ENCODE data around the gene BCKDHB. TPM values are rescaled to one million over a fixed set of nuclear protein-coding genes. Genes with fewer than 3 reads are reported as not detected.
"Not testable (repeated sequence)": the region's sequence is repeated elsewhere in the genome, so short reads cannot be mapped to it uniquely, and the experiment has no call there.

Gene BCKDHB
- total RNA-seq, 2 experiments from 2014 or later = 13.5 to 16.5 TPM

GRCh38 chr6:80226151-80226550 lies 119.7 kb downstream of the BCKDHB start:
- Mint-ChIP-seq H3K27me3 (no peaks in the 10 kb centered on the region), H3K36me3 (ENCODE audit: low read depth) (peaks cover 11% of the 10 kb centered on the region), H3K4me1 (no peaks in the 10 kb centered on the region), H3K27ac (no peak overlapping the region), H3K4me3 (no peak overlapping the region), H3K9me3 (no peaks in the 10 kb centered on the region)
- ChIA-PET CTCF (interaction anchor here (0.6 kb wide), 1 partner anchor 36 kb away, joined by 3 read pairs; no protein-coding TSS in a partner anchor), POLR2A (no interaction called here)
- DNase-seq = no peak

GRCh38 chr6:80226699-80227098 lies 120.2 kb downstream of the BCKDHB start:
- Mint-ChIP-seq H3K36me3 (ENCODE audit: low read depth) (peaks cover 11% of the 10 kb centered on the region), H3K27ac (no peak overlapping the region), H3K4me3 (no peak overlapping the region), H3K9me3 (no peaks in the 10 kb centered on the region), H3K4me1 (no peaks in the 10 kb centered on the region), H3K27me3 (no peaks in the 10 kb centered on the region)
- ChIA-PET POLR2A (no interaction called here), CTCF (interaction anchor here (0.6 to 0.7 kb wide), 2 partner anchors 12 to 37 kb away, joined by 3 read pairs; no protein-coding TSS in a partner anchor)
- no peak for DNase-seq

- POLR2A ChIA-PET = no interaction called here
- Mint-ChIP-seq H3K9me3 (no peaks in the 10 kb centered on the region), H3K27me3 (no peaks in the 10 kb centered on the region), H3K27ac (no peak overlapping the region), H3K36me3 (ENCODE audit: low read depth) (peaks cover 11% of the 10 kb centered on the region), H3K4me3 (no peak overlapping the region), H3K4me1 (no peaks in the 10 kb centered on the region)
- DNase-seq = no peak
- CTCF ChIA-PET = no interaction called here
These were observed 121.2 kb downstream of the BCKDHB start for GRCh38 chr6:80227545-80228105.

- no peak for DNase-seq
- Mint-ChIP-seq H3K36me3 (ENCODE audit: low read depth) (no peaks in the 10 kb centered on the region), H3K27ac (no peak overlapping the region), H3K27me3 (no peaks in the 10 kb centered on the region), H3K4me3 (no peak overlapping the region), H3K9me3 (no peaks in the 10 kb centered on the region), H3K4me1 (no peaks in the 10 kb centered on the region)
- POLR2A ChIA-PET = no interaction called here
- CTCF ChIA-PET = no interaction called here
These were observed 126.8 kb downstream of the BCKDHB start for GRCh38 chr6:80233262-80233661.

- no peaks in the 10 kb centered on the region for H3K9me3 Mint-ChIP-seq
- H3K36me3 Mint-ChIP-seq (ENCODE audit: low read depth) = peaks cover 3% of the 10 kb centered on the region
- CTCF ChIA-PET = no interaction called here
- no peak overlapping the region for H3K27ac Mint-ChIP-seq
- POLR2A ChIA-PET = no interaction called here
- H3K27me3 Mint-ChIP-seq = no peaks in the 10 kb centered on the region
- DNase-seq = no peak
- no peaks in the 10 kb centered on the region for H3K4me1 Mint-ChIP-seq
- H3K4me3 Mint-ChIP-seq = no peak overlapping the region
These were observed 127.5 kb downstream of the BCKDHB start for GRCh38 chr6:80233958-80234357.

- Mint-ChIP-seq H3K9me3 (peaks cover 1% of the 10 kb centered on the region), H3K27ac (no peak overlapping the region), H3K27me3 (no peaks in the 10 kb centered on the region), H3K4me3 (no peak overlapping the region), H3K4me1 (no peaks in the 10 kb centered on the region), H3K36me3 (ENCODE audit: low read depth) (peaks cover 6% of the 10 kb centered on the region)
- ChIA-PET POLR2A (no interaction called here), CTCF (no interaction called here)
- DNase-seq = no peak
These were observed 127.9 kb downstream of the BCKDHB start for GRCh38 chr6:80234401-80234800.

- Mint-ChIP-seq H3K9me3 (peaks cover 1% of the 10 kb centered on the region), H3K27ac (no peak overlapping the region), H3K4me3 (no peak overlapping the region), H3K27me3 (no peaks in the 10 kb centered on the region), H3K36me3 (ENCODE audit: low read depth) (peaks cover 6% of the 10 kb centered on the region), H3K4me1 (no peaks in the 10 kb centered on the region)
- ChIA-PET CTCF (no interaction called here), POLR2A (no interaction called here)
- no peak for DNase-seq
These were observed 128.4 kb downstream of the BCKDHB start for GRCh38 chr6:80234908-80235307.

GRCh38 chr6:80235647-80236046 lies 129.2 kb downstream of the BCKDHB start:
- DNase-seq = no peak
- H3K4me3 Mint-ChIP-seq = no peak overlapping the region
- H3K27ac Mint-ChIP-seq = no peak overlapping the region
- POLR2A ChIA-PET = no interaction called here
- H3K27me3 Mint-ChIP-seq = no peaks in the 10 kb centered on the region
- CTCF ChIA-PET = no interaction called here
- no peaks in the 10 kb centered on the region for H3K4me1 Mint-ChIP-seq
- peaks cover 1% of the 10 kb centered on the region for H3K9me3 Mint-ChIP-seq
- peaks cover 6% of the 10 kb centered on the region for H3K36me3 Mint-ChIP-seq (ENCODE audit: low read depth)

GRCh38 chr6:80238754-80239153 lies 132.3 kb downstream of the BCKDHB start:
- H3K4me3 Mint-ChIP-seq; H3K27ac Mint-ChIP-seq; DNase-seq; H3K36me3 Mint-ChIP-seq (ENCODE audit: low read depth); H3K9me3 Mint-ChIP-seq; H3K27me3 Mint-ChIP-seq; POLR2A ChIA-PET; H3K4me1 Mint-ChIP-seq; CTCF ChIA-PET: not testable (repeated sequence)

- DNase-seq = no peak
- Mint-ChIP-seq H3K9me3 (no peaks in the 10 kb centered on the region), H3K27ac (no peak overlapping the region), H3K36me3 (ENCODE audit: low read depth) (no peaks in the 10 kb centered on the region), H3K4me3 (no peak overlapping the region), H3K27me3 (no peaks in the 10 kb centered on the region), H3K4me1 (peaks cover 12% of the 10 kb centered on the region)
- ChIA-PET POLR2A (no interaction called here), CTCF (interaction anchor here (1.6 kb wide), 1 partner anchor 31 kb away, joined by 4 read pairs; no protein-coding TSS in a partner anchor)
These were observed 138.6 kb downstream of the BCKDHB start for GRCh38 chr6:80245043-80245442.

- Mint-ChIP-seq H3K36me3 (ENCODE audit: low read depth) (no peaks in the 10 kb centered on the region), H3K27me3 (no peaks in the 10 kb centered on the region), H3K4me1 (peaks cover 5% of the 10 kb centered on the region), H3K9me3 (no peaks in the 10 kb centered on the region), H3K4me3 (no peak overlapping the region), H3K27ac (no peak overlapping the region)
- ChIA-PET POLR2A (no interaction called here), CTCF (no interaction called here)
- no peak for DNase-seq
These were observed 143.4 kb downstream of the BCKDHB start for GRCh38 chr6:80249897-80250296.

- no peak overlapping the region for H3K4me3 Mint-ChIP-seq
- CTCF ChIA-PET = no interaction called here
- peaks cover 5% of the 10 kb centered on the region for H3K4me1 Mint-ChIP-seq
- DNase-seq = no peak
- no peak overlapping the region for H3K27ac Mint-ChIP-seq
- no peaks in the 10 kb centered on the region for H3K9me3 Mint-ChIP-seq
- no peaks in the 10 kb centered on the region for H3K36me3 Mint-ChIP-seq (ENCODE audit: low read depth)
- POLR2A ChIA-PET = no interaction called here
- H3K27me3 Mint-ChIP-seq = no peaks in the 10 kb centered on the region
These were observed 144.0 kb downstream of the BCKDHB start for GRCh38 chr6:80250391-80250997.

- Mint-ChIP-seq H3K4me3 (no peak overlapping the region), H3K27ac (no peak overlapping the region), H3K4me1 (peaks cover 5% of the 10 kb centered on the region), H3K36me3 (ENCODE audit: low read depth) (no peaks in the 10 kb centered on the region), H3K9me3 (no peaks in the 10 kb centered on the region), H3K27me3 (no peaks in the 10 kb centered on the region)
- ChIA-PET CTCF (no interaction called here), POLR2A (no interaction called here)
- no peak for DNase-seq
These were observed 144.8 kb downstream of the BCKDHB start for GRCh38 chr6:80251321-80251720.

GRCh38 chr6:80254716-80255115 lies 148.2 kb downstream of the BCKDHB start:
- Mint-ChIP-seq H3K4me3 (no peak overlapping the region), H3K4me1 (peaks cover 5% of the 10 kb centered on the region), H3K36me3 (ENCODE audit: low read depth) (no peaks in the 10 kb centered on the region), H3K9me3 (no peaks in the 10 kb centered on the region), H3K27ac (no peak overlapping the region), H3K27me3 (no peaks in the 10 kb centered on the region)
- ChIA-PET POLR2A (no interaction called here), CTCF (no interaction called here)
- DNase-seq = no peak

Data from activated CD4-positive, alpha-beta memory T cell treated with anti-CD3 and anti-CD28 coated beads, Interleukin-2, amount 10 ng/mL, durations not matched to agents 7 days and 5 days (primary cell).